NCI-H146 (cell line): ENCODE results near the gene MVB12B.

Experiments used
- DNase-seq: peaks from one replicate; lab custom pipeline; 2025; lab: John Stamatoyannopoulos, UW

Gene MVB12B

DNA sequence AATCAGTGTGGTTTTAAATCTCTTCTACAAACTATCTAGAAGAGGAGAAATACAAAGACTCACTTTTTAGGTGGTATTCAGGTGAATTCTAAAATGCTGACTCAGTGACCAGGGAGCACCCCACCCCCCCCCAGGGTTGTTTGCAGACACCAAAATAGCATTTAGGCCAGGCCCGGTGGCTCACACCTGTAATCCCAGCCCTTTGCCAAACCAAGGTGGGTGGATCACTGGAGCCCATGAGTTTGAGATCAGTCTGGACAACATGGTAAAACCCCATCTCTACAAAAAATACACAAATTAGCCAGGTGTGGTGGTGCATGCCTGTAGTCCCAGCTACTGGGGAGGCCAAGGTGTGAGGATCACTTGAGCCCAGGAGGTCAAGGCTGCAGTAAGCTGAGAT is 168.1 kb downstream of the MVB12B start:
- no peak for DNase-seq

DNA sequence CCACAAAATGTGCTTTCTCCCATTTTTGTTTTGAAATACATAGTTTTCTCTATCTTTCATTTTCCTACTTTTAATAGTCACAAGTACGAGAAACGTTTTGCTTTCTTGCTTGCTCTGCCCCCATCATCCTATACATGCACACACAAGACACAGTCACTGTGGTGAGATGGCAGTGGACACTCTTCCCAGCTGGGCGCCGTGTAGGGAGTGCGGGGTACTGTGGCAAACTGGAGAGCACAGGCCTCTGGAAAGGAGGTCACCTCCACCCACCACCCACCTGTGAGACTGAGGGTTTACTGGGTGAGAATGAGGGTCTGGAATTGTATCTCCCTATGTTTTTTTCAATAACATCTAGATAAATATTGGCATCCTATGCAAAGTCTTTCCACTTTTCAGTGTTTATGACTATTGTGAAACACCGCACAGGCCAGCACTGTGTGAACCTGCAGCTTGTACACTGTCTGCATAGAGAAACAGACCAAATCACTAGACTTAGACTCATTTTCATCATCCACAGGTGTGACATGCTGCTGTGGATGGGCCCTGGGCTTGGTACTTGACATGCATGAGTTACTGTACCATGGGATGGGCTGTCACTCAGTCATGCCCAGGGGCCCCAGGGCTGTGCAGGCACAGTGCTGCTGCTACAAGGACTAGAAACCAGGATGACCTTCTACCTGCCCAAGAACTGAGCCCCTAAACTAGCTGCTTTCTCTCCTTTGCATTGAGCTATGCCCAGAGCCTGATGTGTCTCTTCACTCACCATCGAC is 169.0 kb downstream of the MVB12B start:
- no peak for DNase-seq

DNA sequence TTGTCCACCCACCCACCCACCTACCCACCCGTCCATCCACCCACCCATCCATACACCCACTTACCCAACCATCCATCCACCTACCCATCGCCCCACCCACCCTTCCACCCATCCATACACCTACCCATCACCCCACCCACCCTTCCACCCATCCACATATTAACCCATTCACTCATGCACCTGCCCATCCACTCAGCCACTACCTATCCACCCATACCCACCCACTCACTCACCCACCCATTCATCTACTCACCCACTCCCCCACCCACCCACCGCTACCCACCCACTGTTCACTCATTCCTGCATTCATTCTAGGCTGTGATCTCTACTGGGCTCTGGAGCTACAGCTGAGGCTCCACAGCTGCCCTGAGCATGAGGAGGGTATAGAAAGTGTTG is 169.6 kb downstream of the MVB12B start:
- DNase-seq, result no peak

DNA sequence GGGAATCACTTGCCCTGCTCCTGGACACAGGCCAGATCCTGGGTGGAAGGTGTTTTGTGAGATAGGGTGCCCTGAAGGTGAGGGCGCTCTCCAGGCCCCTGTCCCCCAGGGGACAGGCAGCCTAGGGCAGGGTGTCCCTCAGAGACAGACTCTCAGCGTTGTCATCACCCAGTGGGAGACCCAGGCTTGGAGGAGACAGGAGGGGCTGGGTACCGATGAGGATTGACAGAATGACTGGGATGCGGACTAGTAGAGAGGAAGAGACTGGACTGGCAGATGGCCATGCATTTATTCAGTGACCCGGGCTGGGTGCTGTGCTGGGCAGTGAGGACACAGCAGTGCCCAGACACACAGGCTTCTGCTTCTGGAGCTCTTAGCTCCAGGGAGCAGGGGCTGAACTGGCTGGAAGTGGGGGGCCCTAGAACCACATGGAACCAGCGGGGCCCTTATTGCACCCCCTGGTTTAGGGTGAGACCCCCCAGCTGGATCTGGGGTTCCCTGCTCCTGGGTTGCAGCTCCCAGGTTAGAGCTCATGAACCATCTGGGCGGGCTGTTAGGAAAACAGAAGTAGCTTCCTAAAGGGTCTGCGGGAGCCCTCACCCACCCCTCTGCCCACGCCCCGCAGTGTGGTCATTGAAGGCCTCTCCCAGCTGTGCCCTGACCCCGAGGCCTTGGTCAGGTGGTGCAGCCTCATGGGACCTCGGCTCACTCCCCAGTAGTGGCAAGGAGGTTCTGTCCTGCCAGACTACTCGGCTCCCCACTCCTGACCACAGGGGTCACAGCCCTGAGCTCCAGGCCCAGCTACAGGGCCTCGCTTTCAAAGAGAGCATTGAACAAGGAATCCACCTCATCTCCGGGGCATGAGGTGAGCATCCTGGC is 170.4 kb downstream of the MVB12B start:
- no peak for DNase-seq

DNA sequence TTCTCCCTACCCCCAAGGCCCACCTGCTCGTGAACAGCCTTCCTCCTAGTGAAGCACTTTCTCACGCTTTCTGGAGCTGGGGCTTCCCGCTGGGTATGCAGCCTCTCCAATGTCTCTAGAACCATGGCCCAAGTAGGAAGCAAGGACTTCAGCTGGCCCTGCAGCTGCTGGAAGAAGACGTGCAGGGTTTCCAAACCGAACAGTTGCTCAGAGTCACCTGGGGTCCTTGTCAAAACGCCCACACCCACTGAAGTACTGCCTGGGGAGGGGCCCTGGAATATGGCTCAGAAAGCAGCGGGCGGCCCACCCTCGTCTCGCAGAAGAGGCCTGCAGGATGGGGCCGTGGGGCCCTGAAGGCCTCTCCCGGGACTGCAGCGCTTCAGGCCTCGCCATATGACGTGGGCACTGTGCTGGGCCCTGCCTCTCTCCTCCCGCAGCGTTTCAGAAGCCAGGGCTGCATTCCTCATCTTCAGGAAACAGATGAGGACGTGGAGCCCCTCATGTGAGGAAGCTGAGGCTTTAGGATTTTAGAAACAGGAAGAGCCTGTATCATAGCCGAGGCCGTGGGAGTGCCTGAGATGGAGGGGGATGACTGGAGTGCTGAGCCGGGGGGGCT is 171.1 kb downstream of the MVB12B start:
- DNase-seq, result no peak

DNA sequence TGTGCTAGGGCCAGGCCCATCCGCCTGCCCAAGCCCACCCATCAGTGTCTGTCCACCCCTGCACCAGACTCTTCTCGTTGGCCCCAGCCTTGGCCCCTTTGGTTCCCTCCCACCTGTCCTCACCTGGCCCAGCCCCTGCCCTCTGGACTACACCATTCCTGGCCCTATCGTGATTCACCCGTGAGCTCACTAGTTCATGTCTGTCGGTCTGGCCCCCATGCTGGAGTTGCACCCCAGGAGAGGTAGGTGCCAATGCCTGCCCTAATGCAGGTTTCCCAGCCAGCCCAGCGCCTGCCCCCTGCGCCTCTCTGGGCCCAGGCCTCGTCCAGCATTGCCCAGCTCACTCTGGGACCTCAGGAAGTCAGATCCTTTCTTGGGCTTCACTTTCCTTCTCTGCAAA is 171.7 kb downstream of the MVB12B start:
- no peak for DNase-seq

DNA sequence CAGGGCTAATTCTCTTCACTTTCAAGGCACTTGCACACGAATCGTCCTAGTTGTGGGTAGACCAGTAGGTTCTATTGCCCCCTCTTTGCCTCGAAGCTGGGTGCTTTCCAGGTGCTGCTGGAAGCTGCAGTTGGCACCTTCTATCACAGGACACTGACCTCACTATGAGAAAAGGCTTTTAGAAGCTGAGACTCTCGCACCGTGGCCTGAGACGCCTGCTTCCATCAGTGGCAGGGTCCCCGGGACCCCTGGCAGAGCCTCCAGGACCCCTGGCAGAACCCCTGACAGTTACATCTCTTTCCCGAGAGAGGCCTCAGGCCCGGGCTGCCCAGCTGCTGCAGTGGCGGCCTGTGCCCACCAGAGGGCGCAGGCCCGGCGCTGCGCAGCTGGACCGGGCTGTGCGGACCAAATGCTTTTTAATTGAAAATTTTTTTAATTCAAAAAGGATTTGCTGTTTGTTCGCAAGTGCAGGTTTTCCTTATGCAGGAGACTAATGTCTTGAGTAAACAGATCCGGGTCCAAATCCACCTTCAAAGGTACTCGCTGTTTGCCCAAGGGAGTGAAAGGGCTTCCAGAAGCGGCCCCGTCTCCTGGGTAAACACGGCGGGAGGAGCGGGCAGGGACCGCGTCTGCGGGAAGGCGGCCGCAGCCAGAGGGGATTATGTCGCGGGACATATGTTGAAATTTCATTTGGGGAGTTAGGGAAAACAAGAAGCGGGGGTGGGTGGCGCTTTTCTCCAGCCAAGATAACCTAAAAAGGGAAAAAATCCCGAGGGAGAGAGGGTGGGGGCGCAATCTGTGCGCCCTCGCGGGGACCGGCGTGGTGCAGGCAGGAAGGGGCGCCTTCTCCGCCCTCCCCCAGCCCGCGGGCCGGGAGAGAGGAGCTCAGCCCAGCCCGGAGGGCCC is 172.6 kb downstream of the MVB12B start:
- peak; percentile 14 for DNase-seq

DNA sequence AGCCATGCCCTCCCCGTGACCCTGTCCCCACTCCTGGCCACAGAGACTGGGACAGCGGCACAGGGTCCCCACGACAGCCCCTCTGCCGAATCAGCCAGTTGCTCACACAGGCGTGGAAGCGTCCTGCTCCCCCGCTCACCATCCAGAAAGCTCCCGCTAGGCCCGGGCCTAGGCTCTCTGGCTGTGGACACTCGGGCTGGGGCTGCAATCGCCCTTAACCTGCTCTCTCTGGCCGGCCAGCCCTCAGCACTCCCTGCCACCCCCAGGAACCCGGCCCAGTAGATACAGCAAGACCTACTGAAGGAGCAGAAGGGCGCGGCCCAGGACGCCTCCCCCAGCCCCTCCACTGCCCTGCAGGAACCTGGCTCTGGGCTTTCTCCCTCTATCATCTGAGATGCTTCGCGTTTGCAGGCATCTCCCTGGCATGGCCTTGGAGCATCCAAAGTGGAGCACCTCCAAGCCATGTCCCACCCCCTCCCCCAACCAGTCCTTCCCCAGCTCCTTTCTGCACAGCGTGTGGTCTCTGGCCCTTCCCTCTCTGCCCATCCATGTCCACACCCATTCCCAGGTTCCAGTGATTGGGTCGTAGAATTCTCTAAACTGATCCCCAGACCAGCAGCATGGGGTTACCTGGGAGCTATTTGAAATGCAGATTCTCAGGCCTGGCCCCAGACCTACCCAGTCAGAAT is 173.4 kb downstream of the MVB12B start:
- DNase-seq, result no peak

DNA sequence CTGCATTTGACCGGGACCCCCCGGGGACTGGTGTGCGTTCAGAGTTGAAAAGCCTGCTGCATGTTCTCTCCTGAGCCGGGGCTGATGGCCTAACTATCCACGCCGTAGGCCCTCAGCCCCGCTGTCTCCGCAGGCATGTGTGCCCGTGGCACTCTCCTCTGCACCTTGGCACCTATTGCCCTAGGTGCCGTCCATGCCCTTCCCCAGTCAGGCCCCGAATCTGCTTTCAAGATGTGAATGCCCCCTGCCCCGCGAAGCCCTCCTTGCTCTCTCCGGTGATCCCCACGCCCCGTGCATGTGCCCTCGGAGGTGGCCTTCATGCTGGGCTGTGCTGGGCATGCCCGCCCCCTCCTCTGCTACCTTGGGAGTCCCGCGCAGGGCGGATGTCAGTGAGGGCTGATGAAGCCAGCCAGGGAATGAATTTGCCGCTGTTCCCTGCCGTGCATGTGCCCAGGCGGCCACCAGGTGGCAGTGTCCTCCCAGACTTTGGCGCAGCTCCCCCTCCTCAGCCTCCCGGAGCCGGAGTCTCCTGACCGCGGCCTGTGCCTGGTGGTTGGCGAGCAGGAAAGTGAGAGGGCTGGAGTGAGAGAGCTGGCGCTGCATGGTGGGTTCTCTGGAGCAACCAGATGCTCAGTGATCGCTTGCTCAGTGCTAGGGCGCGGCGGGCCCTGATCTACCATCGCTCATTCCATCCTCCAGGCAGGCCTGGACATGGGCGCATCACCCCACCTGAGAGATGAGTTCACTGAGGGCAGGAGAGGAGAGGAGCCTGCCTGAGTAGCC is 174.2 kb downstream of the MVB12B start:
- peak; percentile 61 for DNase-seq

DNA sequence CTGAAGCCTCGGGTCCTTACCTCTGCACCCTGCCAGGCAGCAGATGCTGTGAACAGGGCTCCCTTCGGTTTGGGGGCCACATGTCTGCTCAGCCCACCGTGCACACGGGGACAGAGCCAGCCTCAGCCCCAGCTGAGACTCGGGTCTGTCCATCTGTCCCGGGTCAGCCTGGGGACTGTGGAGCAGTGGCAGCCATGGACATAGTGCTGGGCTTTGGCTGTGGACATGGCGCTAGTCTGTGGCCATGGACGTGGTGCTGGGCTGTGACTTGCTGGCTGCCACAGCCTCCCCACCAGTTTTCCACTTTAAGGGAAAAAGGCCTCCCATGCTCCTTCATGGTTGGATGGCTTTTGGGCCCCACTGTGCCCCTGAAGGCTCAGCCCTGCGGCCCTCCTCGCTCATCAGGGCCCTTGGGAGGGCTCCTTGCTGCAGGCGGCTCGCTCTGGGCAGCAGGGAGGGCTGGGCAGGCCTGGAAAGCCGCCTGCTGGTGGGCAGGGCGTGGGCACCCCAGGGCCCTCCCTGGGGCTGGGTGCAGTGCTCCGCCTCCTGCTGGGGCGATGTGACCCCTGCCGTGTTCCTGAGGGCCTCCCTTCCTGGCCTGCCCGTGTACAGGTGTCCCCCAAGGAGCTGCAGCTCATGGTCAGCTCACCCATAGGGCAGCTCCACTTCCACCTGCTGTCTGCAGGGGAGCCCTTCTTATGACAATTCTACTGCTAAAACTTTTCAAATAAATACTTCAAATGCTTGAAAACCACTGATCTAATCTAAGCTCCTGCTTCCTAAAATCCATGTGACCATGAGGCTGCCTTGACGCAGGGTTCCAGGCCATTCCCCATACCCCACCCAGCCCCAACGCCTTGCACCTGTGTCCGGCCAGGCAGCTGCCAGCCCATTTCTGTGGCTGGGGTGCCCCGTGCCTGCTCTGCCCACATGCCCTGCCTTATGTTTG is 175.0 kb downstream of the MVB12B start:
- DNase-seq, result no peak

DNA sequence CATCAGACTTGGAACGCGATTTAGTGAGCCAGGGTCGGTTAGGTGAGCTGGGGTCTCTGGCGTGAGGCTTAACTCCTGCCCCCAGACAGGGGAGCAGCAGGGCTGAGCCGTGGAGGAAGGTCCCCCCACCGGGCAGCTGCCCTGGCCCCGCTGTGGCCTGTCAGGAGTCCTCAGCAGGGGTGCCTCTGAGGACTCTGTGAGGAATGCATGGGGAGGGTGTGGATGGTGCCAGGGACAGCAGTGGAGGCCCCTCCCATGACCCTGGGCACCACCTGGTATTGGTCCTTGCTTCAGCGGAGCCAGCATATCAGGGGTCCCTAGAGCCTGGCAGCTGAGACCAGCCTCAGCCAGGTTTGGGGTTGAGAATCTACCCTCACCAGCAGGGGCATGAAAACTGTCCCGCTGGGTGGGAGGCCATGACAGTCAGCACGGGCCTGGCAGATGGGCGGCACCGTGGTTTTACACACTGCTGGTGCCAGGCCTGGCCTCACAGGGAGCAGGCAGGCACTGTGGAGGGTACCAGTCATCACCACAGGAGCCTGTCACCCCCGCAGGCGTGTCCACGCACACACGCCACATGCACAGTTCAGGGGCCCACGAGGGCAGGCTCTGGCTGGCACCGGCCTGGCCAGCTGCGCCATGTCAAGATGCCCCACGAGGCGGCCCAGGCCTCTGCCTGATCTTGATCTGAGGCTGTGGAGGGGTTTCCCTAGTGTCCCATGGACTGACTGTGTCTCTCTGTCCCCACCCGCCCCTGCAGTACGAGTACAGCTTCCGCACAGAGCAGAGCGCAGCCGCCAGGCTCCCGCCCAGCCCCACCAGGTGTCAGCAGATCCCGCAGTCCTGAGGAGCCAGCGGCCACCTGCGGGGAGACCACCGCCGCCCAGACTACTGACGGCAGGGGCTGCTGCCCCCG is 176.0 kb downstream of the MVB12B start:
- DNase-seq, result no peak

DNA sequence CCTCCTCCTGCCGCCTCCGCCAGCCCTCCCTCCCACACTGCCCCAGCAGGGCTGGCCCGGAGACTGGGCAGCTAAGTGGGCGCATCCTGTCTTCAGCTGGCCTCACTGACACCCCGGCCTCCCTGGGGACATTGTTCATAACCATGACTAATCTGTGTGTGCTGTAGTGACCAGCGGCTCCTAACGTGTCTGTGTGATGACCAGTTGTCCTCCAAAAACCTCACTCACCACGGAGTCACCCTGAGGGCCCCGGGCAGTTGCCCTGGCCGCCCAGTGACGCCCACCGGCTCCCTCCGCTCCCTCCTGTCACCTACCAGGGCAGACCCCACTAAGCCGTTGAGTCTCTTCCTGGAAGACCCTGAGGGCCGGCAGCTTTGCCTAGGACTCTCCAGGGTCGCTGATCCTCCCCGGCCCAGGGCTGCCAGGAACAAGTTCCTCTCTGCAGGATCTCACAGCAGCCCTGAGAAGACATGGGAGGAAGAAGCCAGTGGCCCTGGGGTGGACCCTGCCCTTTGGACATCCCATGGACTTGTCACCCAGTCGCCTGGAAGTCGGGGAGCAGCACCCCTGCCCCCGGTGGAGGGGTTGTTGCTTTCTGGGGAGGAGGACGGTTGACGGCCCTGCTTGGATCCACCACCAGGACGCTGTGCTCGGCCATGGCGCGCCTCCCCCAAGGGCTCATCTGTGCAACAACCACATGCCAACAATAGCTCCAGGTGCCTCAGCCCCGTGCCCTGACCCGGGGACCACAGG is 176.9 kb downstream of the MVB12B start:
- DNase-seq, result no peak

DNA sequence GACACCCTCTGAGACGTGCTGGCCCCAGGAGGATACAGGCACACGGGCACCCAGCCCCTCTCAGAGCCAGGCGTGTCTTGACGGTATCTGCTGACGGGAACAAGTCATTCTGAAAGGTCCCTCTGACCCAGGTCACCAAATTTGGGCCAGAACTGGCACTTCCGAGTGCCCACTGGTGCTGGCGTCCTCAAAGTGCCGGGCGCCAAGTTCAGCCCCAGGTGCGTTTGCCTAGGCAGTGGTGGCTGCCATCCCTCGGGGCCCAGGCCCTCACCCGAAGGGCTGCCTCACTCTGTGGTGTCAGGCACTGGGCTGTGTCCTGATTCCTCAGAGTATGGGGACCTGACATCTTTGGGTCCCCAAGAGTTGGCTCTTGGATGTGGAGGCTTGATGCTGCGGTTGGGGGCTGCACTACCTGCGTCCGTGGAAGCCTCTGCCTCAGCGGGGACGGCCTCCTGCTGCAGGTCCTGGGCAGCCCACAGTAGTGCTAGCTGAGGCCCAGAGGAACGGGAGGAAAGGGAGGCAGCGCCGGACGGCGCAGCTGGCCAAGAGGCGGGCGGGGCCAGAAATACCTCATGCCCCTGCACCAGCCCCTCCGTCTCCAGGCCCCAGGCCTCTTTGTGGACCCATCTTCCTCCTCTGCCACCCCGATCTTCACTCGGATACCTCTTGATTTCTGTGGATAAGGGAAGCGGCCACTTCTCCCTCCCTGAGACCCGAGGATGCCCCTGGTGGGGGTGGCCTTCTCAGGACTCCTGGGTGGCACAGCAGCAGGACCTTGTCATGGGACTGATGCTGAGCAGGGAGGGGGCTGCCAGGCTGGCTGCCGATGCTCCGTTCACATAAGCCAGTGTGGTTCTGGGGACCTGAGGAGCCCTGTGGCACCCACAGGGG is 177.7 kb downstream of the MVB12B start:
- DNase-seq, result no peak

DNA sequence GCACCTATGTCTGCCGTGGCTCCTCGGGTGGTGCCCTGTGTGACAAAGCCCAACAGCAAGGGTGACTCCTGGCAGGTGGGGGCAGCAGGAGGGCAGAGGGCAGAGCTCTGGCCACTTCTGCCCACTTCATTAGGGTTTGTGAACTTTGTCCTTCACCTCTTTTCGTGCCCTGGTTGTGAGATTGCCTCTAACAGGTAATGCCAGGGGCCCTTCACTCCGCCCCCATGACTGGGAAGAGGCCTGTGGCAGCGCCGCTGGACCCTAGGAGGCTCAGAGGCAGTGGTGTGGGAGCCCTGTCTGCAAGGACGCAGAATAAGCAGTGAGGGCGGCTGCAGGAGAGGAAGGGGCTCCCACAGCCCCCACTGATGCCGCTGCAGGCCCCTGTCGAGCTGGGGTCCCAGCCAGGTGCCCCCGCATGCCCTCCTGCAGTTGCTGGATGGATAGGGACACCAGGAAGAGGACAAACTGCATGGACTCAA is 178.4 kb downstream of the MVB12B start:
- DNase-seq, result no peak

DNA sequence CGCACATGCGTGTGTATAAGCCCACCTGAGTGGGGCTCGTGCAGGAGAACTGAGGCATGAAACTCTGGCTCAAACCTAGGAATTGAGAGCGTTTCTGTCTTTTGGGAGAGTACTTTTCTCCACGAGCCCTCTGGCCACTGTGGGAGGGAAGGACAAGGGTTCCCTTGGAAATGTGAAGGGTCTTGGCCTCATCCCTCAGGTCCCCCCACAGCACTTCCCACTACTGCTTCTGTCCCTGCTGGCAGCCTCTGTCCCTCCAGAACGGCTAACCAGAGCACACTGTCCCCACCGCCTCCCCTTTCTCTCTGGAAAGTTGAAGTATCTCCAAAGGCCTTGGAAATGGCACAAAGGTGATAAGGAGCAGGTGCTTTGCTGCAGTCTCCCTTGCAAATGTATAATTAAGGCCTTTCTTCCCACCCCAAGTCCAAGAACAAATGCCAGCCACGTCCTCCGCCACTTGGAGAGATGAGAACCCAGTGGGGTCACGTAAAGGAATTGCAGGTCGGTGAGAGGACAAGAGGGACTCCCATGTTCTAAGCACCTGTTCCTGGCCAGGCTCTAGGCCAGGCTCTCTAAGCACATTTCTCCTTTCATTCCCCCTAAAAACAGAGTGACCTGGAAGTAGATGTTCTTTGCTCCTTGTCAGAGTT is 179.2 kb downstream of the MVB12B start:
- no peak for DNase-seq
